ENCODE data around the gene SPATA17.

DNA sequence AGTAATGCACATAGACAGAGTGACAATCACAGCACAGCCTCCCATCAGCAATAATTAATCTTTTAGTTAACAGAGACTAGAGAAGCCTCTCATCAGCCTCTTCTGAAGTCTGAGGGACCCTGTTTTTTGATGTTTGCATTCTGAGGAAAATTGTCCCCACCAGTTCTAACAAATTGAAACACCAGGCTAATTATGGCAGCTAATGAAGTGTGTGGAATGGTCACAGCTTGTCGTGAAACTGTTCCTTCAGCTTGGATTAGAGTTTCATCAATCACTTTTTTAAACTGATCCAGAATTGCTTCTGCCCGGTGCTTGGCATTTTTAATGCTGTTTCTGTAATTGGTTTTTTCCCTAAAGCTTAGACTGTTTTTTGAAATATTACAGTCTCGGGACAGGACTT is 208.0 kb downstream of the SPATA17 start:
- TF ChIP-seq CTCF (optimal IDR thresholded peaks at IDR 0.05 in 1 of 3, IDR thresholded peaks at IDR 0.05 in 1 of 3, conservative IDR thresholded peaks at IDR 0.05 in 1 of 3; ENCODE audit: extremely low read depth in 1 of 3, insufficient read depth in 2 of 3, low read length in 3 of 3) (no peak), EZH2 (IDR thresholded peaks at IDR 0.05; ENCODE audit: low read length) (no peak)
